ENCODE results near the gene SDS. TPM values are rescaled to one million over a fixed set of nuclear protein-coding genes. Genes with fewer than 3 reads are reported as not detected.

SDS gene
- total RNA-seq, 2 experiments from 2014 or later = not detected

GRCh38 chr12:113427882-113428281 is 24.2 kb upstream of the SDS start:
- POLR2A ChIA-PET = no interaction called here
- CTCF ChIA-PET = no interaction called here

- CTCF ChIA-PET = interaction anchor here (0.7 to 1.5 kb wide), 7 partner anchors 10 to 240 kb away, joined by 3 to 5 read pairs (median 3); no protein-coding TSS in a partner anchor
- POLR2A ChIA-PET = no interaction called here
These were observed 22.3 kb upstream of the SDS start for GRCh38 chr12:113425960-113426453.

- ChIA-PET CTCF (interaction anchor here (0.7 to 1.5 kb wide), 8 partner anchors 9 to 239 kb away, joined by 3 to 5 read pairs (median 3); no protein-coding TSS in a partner anchor), POLR2A (no interaction called here)
These were observed 21.5 kb upstream of the SDS start for GRCh38 chr12:113424915-113425823.

- POLR2A ChIA-PET = no interaction called here
- CTCF ChIA-PET = interaction anchor here (1.0 to 1.5 kb wide), 4 partner anchors 14 to 225 kb away, joined by 3 to 5 read pairs (median 4); no protein-coding TSS in a partner anchor
These were observed 20.8 kb upstream of the SDS start for GRCh38 chr12:113424456-113424855.

GRCh38 chr12:113422886-113423669 is 19.4 kb upstream of the SDS start:
- ChIA-PET CTCF (no interaction called here), POLR2A (no interaction called here)

GRCh38 chr12:113422030-113422885 is 18.6 kb upstream of the SDS start, which contains the start of gene SDSL:
TSS of gene SDSL (plus strand) at chr12:113422380. CDS start at chr12:113427983, 5,603 bp downstream.
- CTCF ChIA-PET = interaction anchor here (0.6 to 0.7 kb wide), 2 partner anchors 96 to 194 kb away, joined by 3 read pairs; no protein-coding TSS in a partner anchor
- POLR2A ChIA-PET = no interaction called here

GRCh38 chr12:113420996-113421595 is 17.4 kb upstream of the SDS start:
- CTCF ChIA-PET = no interaction called here

GRCh38 chr12:113418213-113418879 is 14.7 kb upstream of the SDS start:
- CTCF ChIA-PET = no interaction called here
- POLR2A ChIA-PET = no interaction called here

More at GRCh38 chr12:113420996-113421595, 17.4 kb upstream of the SDS start:
- POLR2A ChIA-PET = no interaction called here

- POLR2A ChIA-PET = no interaction called here
- CTCF ChIA-PET = interaction anchor here (0.8 kb wide), 1 partner anchor 9 kb away, joined by 3 read pairs; no protein-coding TSS in a partner anchor
These were observed 12.5 kb upstream of the SDS start for GRCh38 chr12:113416091-113416754.

- CTCF ChIA-PET = no interaction called here
- POLR2A ChIA-PET = no interaction called here
These were observed 10.9 kb upstream of the SDS start for GRCh38 chr12:113414519-113415038.

- CTCF ChIA-PET = no interaction called here
- POLR2A ChIA-PET = interaction anchor here (0.7 kb wide), 1 partner anchor 226 kb away, joined by 3 read pairs; no protein-coding TSS in a partner anchor
These were observed 9.8 kb upstream of the SDS start for GRCh38 chr12:113413488-113413939.

GRCh38 chr12:113409462-113410124 is 5.9 kb upstream of the SDS start:
- CTCF ChIA-PET = interaction anchor here (1.8 kb wide), 1 partner anchor 16 kb away, joined by 5 read pairs; no protein-coding TSS in a partner anchor

GRCh38 chr12:113408756-113409298 is 5.1 kb upstream of the SDS start:
- ChIA-PET POLR2A (no interaction called here), CTCF (no interaction called here)

More at GRCh38 chr12:113409462-113410124, 5.9 kb upstream of the SDS start:
- POLR2A ChIA-PET = no interaction called here

- CTCF ChIA-PET = interaction anchor here (0.7 kb wide), 2 partner anchors 31 to 32 kb away, joined by 3 read pairs; no protein-coding TSS in a partner anchor
- POLR2A ChIA-PET = interaction anchor here (0.7 kb wide), 1 partner anchor 178 kb away, joined by 3 read pairs; no protein-coding TSS in a partner anchor
These were observed 4.4 kb upstream of the SDS start for GRCh38 chr12:113407931-113408600.

GRCh38 chr12:113405694-113406093 is 2.0 kb upstream of the SDS start:
- POLR2A ChIA-PET = no interaction called here
- CTCF ChIA-PET = interaction anchor here (1.2 kb wide), 1 partner anchor 19 kb away, joined by 3 read pairs; no protein-coding TSS in a partner anchor
